H1 (cell line): ENCODE data around the gene C22orf31. TPM values are rescaled to one million over a fixed set of nuclear protein-coding genes. Genes with fewer than 3 reads are reported as not detected.

Experiments used
- CTCF ChIA-PET: fragments of 300-600 bp; sonication (Branson Sonifier 250); formaldehyde crosslinking; loops from one replicate; lab custom pipeline; 2021; ENCODE audit not compliant: partially characterized antibody; lab: Charles Lee
- POLR2A ChIA-PET: fragments of 300-600 bp; sonication (Branson Sonifier 250); formaldehyde crosslinking; loops from one replicate; lab custom pipeline; 2021; ENCODE audit warnings: inconsistent platforms; ENCODE audit not compliant: partially characterized antibody; lab: Charles Lee
- DNase-seq, 2 experiments: peaks; one replicate each; pipeline versions ENCODE4 v3.0.0 to v3.0.0-alpha.2; 2010 to 2022; ENCODE audit warnings: low spot score in 2 of 2, low read depth in 1 of 2, mixed read lengths in 1 of 2
- FAIRE-seq: peaks from 2 replicates; lab custom pipeline; 2011; peaks lifted over from hg19 to GRCh38; lab: Jason Lieb, UNC
- H2AFZ ChIP-seq: 2 replicates; pipeline ENCODE4 v1.8.1; 2012; ENCODE audit warnings: low read length, inconsistent platforms
- H2AK5ac ChIP-seq: 2 replicates; pipeline ENCODE4 v1.6.1; 2013; ENCODE audit warnings: low read depth, low read length
- H2BK120ac ChIP-seq: replicated peaks from 2 replicates; pipeline ENCODE3; 2013; ENCODE audit warnings: low read depth, low read length, inconsistent platforms
- H2BK12ac ChIP-seq: 2 replicates; pipeline ENCODE4 v1.6.1; 2013; ENCODE audit warnings: low read depth, low read length
- H2BK15ac ChIP-seq: 2 replicates; pipeline ENCODE4 v1.6.1; 2013; ENCODE audit warnings: low read length
- H2BK20ac ChIP-seq: 2 replicates; pipeline ENCODE4 v1.6.1; 2013; ENCODE audit warnings: low read length
- H2BK5ac ChIP-seq: 2 replicates; pipeline ENCODE4 v1.6.1; 2013; ENCODE audit warnings: low read depth, low read length
- H3K14ac ChIP-seq: 2 replicates; pipeline ENCODE4 v1.6.1; 2013; ENCODE audit warnings: inconsistent platforms; ENCODE audit not compliant: insufficient read length
- H3K18ac ChIP-seq: 2 replicates; pipeline ENCODE4 v1.6.1; 2013; ENCODE audit warnings: low read length; ENCODE audit errors: extremely low read depth
- H3K23ac ChIP-seq: 2 replicates; pipeline ENCODE4 v1.6.1; 2013; ENCODE audit warnings: inconsistent platforms; ENCODE audit not compliant: insufficient read length
- H3K23me2 ChIP-seq: 2 replicates; pipeline ENCODE4 v1.6.1; 2013; ENCODE audit warnings: low read depth, low read length
- H3K27ac ChIP-seq: 2 replicates; pipeline ENCODE4 v1.6.1; 2011; ENCODE audit warnings: low read depth, low read length, inconsistent platforms
- H3K27me3 ChIP-seq, 4 experiments: replicated peaks in 1 of 4; 1 replicate in 1 of 4; 2 replicates in 3 of 4; pipeline versions ENCODE4 v1.6.1 to v1.8.1; 2011 to 2013; ENCODE audit warnings: low read length in 3 of 4, mild to moderate bottlenecking in 3 of 4, inconsistent platforms in 2 of 4, mixed read lengths in 2 of 4, moderate library complexity in 1 of 4; ENCODE audit not compliant: control insufficient read depth in 3 of 4, insufficient read depth in 3 of 4; ENCODE audit errors: extremely low read depth in 1 of 4
- H3K36me3 ChIP-seq, 4 experiments: 2 replicates each; pipeline versions ENCODE4 v1.6.1 to v1.8.1; 2011 to 2013; ENCODE audit warnings: mild to moderate bottlenecking in 4 of 4, low read length in 3 of 4, moderate library complexity in 2 of 4, control low read depth in 1 of 4, inconsistent platforms in 1 of 4; ENCODE audit not compliant: insufficient read depth in 4 of 4, control insufficient read depth in 2 of 4
- H3K4ac ChIP-seq: replicated peaks from 2 replicates; pipeline ENCODE3; 2013; ENCODE audit warnings: low read length, low read depth, mixed read lengths, inconsistent platforms; ENCODE audit not compliant: insufficient read length
- H3K4me1 ChIP-seq, 4 experiments: replicated peaks in 1 of 4; 1 replicate in 1 of 4; 2 replicates in 3 of 4; pipeline versions ENCODE4 v1.6.1 to v1.8.1; 2011 to 2013; ENCODE audit warnings: low read length in 3 of 4, inconsistent platforms in 2 of 4, mixed read lengths in 1 of 4; ENCODE audit not compliant: insufficient read depth in 4 of 4, control insufficient read depth in 3 of 4
- H3K4me2 ChIP-seq, 2 experiments: 2 replicates each; pipeline versions ENCODE4 v1.6.1 to v1.8.1; 2011 to 2013; ENCODE audit warnings: low read depth in 2 of 2, low read length in 2 of 2, control low read depth in 1 of 2, inconsistent platforms in 1 of 2, mild to moderate bottlenecking in 1 of 2; ENCODE audit not compliant: insufficient read depth in 1 of 2
- H3K4me3 ChIP-seq, 4 experiments: fragments of 200-600, 300-600 bp in 1 of 4; sonication (generic), shearing (Covaris generic), sonication (Bioruptor Twin) in 1 of 4; 2 replicates each; pipeline versions ENCODE4 v1.5.1 to v1.8.1; 2011 to 2016; ENCODE audit warnings: low read length in 4 of 4, low read depth in 3 of 4, control low read depth in 2 of 4, inconsistent platforms in 2 of 4, mild to moderate bottlenecking in 2 of 4, mixed read lengths in 1 of 4, moderate library complexity in 1 of 4; ENCODE audit not compliant: insufficient read depth in 2 of 4; ENCODE audit errors: extremely low read depth in 1 of 4
- H3K56ac ChIP-seq: replicated peaks from 2 replicates; pipeline ENCODE3; 2013; ENCODE audit warnings: low read depth, mild to moderate bottlenecking, mixed read lengths, low read length, inconsistent platforms; ENCODE audit not compliant: insufficient read length
- H3K79me1 ChIP-seq: 2 replicates; pipeline ENCODE4 v1.6.1; 2013; ENCODE audit warnings: low read depth, low read length, control low read depth
- H3K79me2 ChIP-seq, 2 experiments: 2 replicates each; pipeline versions ENCODE4 v1.6.1 to v1.8.1; 2012 to 2013; ENCODE audit warnings: low read length in 2 of 2, mild to moderate bottlenecking in 2 of 2, inconsistent platforms in 1 of 2; ENCODE audit not compliant: insufficient read depth in 2 of 2, control insufficient read depth in 1 of 2
- H3K9ac ChIP-seq, 4 experiments: replicated peaks in 1 of 4; 1 replicate in 1 of 4; 2 replicates in 3 of 4; pipeline versions ENCODE4 v1.6.1 to v1.8.1; 2011 to 2013; ENCODE audit warnings: low read depth in 3 of 4, low read length in 3 of 4, control low read depth in 2 of 4, mild to moderate bottlenecking in 2 of 4, moderate library complexity in 2 of 4, inconsistent platforms in 1 of 4; ENCODE audit errors: extremely low read depth in 1 of 4
- H3K9me3 ChIP-seq, 2 experiments: 2 replicates each; pipeline versions ENCODE4 v1.6.1 to v1.8.1; 2012 to 2013; ENCODE audit warnings: mild to moderate bottlenecking in 2 of 2, moderate library complexity in 2 of 2, control low read depth in 1 of 2, inconsistent platforms in 1 of 2, low read depth in 1 of 2, low read length in 1 of 2, mixed read lengths in 1 of 2; ENCODE audit not compliant: insufficient read depth in 2 of 2
- H4K20me1 ChIP-seq, 2 experiments: replicated peaks in 1 of 2; 2 replicates each; pipeline versions ENCODE3 to v1.8.1; 2011 to 2013; ENCODE audit warnings: inconsistent platforms in 2 of 2, low read length in 2 of 2, mild to moderate bottlenecking in 1 of 2; ENCODE audit not compliant: insufficient read depth in 2 of 2, control insufficient read depth in 1 of 2
- H4K5ac ChIP-seq: 2 replicates; pipeline ENCODE4 v1.6.1; 2013; ENCODE audit warnings: low read length, low read depth, mixed read lengths, inconsistent platforms; ENCODE audit not compliant: insufficient read length
- H4K8ac ChIP-seq: 2 replicates; pipeline ENCODE4 v1.8.0; 2013; ENCODE audit warnings: mild to moderate bottlenecking, moderate library complexity, low read length, inconsistent platforms; ENCODE audit not compliant: insufficient read depth; ENCODE audit errors: extremely low read depth
- H4K91ac ChIP-seq: replicated peaks from 2 replicates; pipeline ENCODE3; 2013; ENCODE audit warnings: low read length, mixed read lengths, inconsistent platforms; ENCODE audit not compliant: insufficient read length
- CBX8 ChIP-seq: fragments of 300-800, 300-1000 bp; sonication (generic); IDR thresholded peaks from 2 replicates; pipeline ENCODE4 v1.7.1; 2016; ENCODE audit warnings: low read depth, low read length, borderline replicate concordance
- EGR1 ChIP-seq: IDR thresholded peaks from 2 replicates; pipeline ENCODE4 v1.6.1; 2011; ENCODE audit warnings: low read depth, low read length, borderline replicate concordance
- HDAC6 ChIP-seq: IDR thresholded peaks from one replicate; pipeline ENCODE4 v1.7.1; 2012; ENCODE audit warnings: low read depth, mild to moderate bottlenecking, inconsistent platforms, low read length, moderate library complexity
- KDM1A ChIP-seq: fragments of 200-600, 300-600 bp; sonication (generic); IDR thresholded peaks from 2 replicates; pipeline ENCODE4 v1.7.1; 2016; ENCODE audit warnings: mild to moderate bottlenecking, low read length, borderline replicate concordance
- SIRT6 ChIP-seq: IDR thresholded peaks from one replicate; pipeline ENCODE4 v1.7.1; 2012; ENCODE audit warnings: low read length, inconsistent platforms
- TAF7 ChIP-seq: optimal IDR thresholded peaks from 2 replicates; pipeline ENCODE3; 2011; ENCODE audit warnings: low read depth, mild to moderate bottlenecking, inconsistent platforms, low read length, moderate library complexity, borderline replicate concordance
- WGBS, 2 experiments: shearing (Covaris generic) in 1 of 2; methylation state at CpG; one replicate each; pipeline versions ENCODE4 v1.1.6 to v1.1.7; 2013 to 2015; ENCODE audit warnings: low lambda C conversion rate in 2 of 2, mixed read lengths in 2 of 2, inconsistent platforms in 1 of 2, low coverage in 1 of 2, missing lambda C conversion rate in 1 of 2; ENCODE audit not compliant: insufficient replicate concordance in 2 of 2, insufficient coverage in 1 of 2, insufficient read length in 1 of 2; ENCODE audit errors: extremely low coverage in 1 of 2, missing lambda C conversion rate in 1 of 2; 5-methylcytosine and 5-hydroxymethylcytosine counted together
- polyA plus RNA-seq, 7 experiments: library from polyadenylated mRNA; depleted of rRNA in 3 of 7; stranded (reverse) in 5 of 7; unstranded in 2 of 7; fragments of >200 nt in 5 of 7; fragments of 200-250 nt in 2 of 7; gene quantifications; 1 replicate in 5 of 7; 2 replicates in 1 of 7; 4 replicates in 1 of 7; pipeline versions ENCODE4 v1.2.1 to v1.2.3, GENCODE V29; 2011 to 2013; ENCODE audit warnings: missing spikeins in 2 of 7, mixed read lengths in 2 of 7
- total RNA-seq: library from RNA; stranded (reverse); fragmentation: NEBNext Ultra II Directional; extraction: Animal tissue kit (Norgen Biotek cat#: 25700); gene quantifications from 2 replicates; pipeline ENCODE4 v1.2.1, GENCODE V29; 2021
- TF ChIP-seq, protein P1 (sequence below): IDR thresholded peaks from 2 replicates; pipeline ENCODE4 v1.6.1; 2012; ENCODE audit warnings: inconsistent platforms

C22orf31 gene
- total and polyA plus RNA-seq, 2 of the 8 experiments (the other 6 are each of a cell fraction or from before 2014, with no cell fraction given), result not detected

- Histone ChIP-seq H3K18ac (no peak overlapping the region), H3K9ac (no peak overlapping the region), H2BK120ac (no peak overlapping the region), H3K27me3 (no peaks in the 10 kb centered on the region), H2AK5ac (no peak overlapping the region), H3K79me2 (no peaks in the 10 kb centered on the region), H3K14ac (no peak overlapping the region), H3K79me1 (peaks cover 2% of the 10 kb centered on the region; the same call in 1 of the 2 replicates), H2BK5ac (peak overlapping the region; percentile 60), H2BK12ac (no peak overlapping the region), H2AFZ (no peak overlapping the region), H3K9me3 (no peaks in the 10 kb centered on the region), H4K8ac (no peak overlapping the region; the same call in 1 of the 2 replicates), H3K56ac (no peak overlapping the region), H3K23me2 (no peaks in the 10 kb centered on the region), H3K4ac (no peak overlapping the region), H3K4me2 (no peak overlapping the region), H3K23ac (no peak overlapping the region), H3K27ac (no peak overlapping the region), H4K5ac (no peak overlapping the region), H2BK15ac (no peak overlapping the region), H3K4me1 (peaks cover 0 to 15% (median 12%) of the 10 kb centered on the region in 4 experiments; a peak in 6 of 7 replicates), H4K91ac (no peak overlapping the region), H4K20me1 (no peaks in the 10 kb centered on the region), H2BK20ac (no peak overlapping the region), H3K36me3 (peaks cover 11 to 54% (median 35%) of the 10 kb centered on the region in 4 experiments; a peak in 7 of 8 replicates), H3K4me3 (no peak overlapping the region)
- ChIA-PET CTCF (interaction anchor here (1.0 to 1.9 kb wide), 3 partner anchors 9 to 194 kb away, joined by 3 to 8 read pairs (median 7); no protein-coding TSS in a partner anchor), POLR2A (interaction anchor here (1.1 kb wide), 1 partner anchor 8 kb away, joined by 3 read pairs; no protein-coding TSS in a partner anchor)
- no peak for DNase-seq
- TF ChIP-seq CBX8 (no peak), TAF7 (no peak), SIRT6 (no peak), KDM1A (no peak), HDAC6 (no peak), EGR1 (no peak)
- TF ChIP-seq, protein P1, sequence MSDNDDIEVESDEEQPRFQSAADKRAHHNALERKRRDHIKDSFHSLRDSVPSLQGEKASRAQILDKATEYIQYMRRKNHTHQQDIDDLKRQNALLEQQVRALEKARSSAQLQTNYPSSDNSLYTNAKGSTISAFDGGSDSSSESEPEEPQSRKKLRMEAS, result no peak
- 87% methylated on average over 26 of the region's 38 CpGs; no CpG with 5 or more reads in 1 of the 2 experiments for WGBS, 2 experiments
- no peak for FAIRE-seq
Observed at GRCh38 chr22:29049655-29050263, 11.9 kb downstream of the C22orf31 start.
